Measurements from ENCODE around the gene DLGAP3. TPM values are rescaled to one million over a fixed set of nuclear protein-coding genes. Genes with fewer than 3 reads are reported as not detected.
"Not testable (repeated sequence)": the region's sequence is repeated elsewhere in the genome, so short reads cannot be mapped to it uniquely, and the experiment has no call there.

DLGAP3 gene
- total RNA-seq (2014; rRNA removed; shearing (Covaris generic)): 0.81 and 0.89 TPM in 2 replicates

DNA sequence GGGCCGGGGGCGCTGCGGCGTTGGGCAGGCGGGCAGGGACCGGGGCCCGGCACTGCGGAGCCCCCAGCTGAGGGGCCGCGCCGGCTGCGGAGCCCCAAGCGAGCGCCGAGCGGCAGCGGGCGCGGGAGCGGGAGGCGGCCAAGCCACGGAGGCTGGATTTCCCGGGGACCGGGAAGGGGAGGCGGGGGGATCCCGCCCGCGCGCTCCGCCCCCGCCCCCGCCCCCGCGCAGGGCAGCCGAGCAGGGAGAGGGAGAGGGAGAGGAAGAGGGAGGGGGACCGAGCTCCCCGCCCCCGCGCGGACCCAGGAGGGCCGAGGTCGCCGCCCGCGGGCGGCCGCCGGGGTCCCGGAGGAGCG, at the start of gene DLGAP3:
Gene DLGAP3, minus strand, starts transcription at position 154 of the 356 bp plus-strand sequence. CDS start 24,267 bp downstream, outside the sequence.
- Histone ChIP-seq H3K27me3 (peaks cover 14% of the 10 kb centered on the region), H3K36me3 (no peaks in the 10 kb centered on the region), H3K4me3 (peak within 1 kb of the TSS; percentile 62), H3K9me3 (replicated peaks) (no peaks in the 10 kb centered on the region), H3K4me1 (no peaks in the 10 kb centered on the region), H3K27ac (no peak within 1 kb of the TSS)
- peak; percentile 43 to 63 for DNase-seq

GRCh38 chr1:34978921-34979320, 49.5 kb upstream of the DLGAP3 start:
- peak; percentile 93 to 97 for DNase-seq
- peak overlapping the region; percentile 76 for H3K27ac ChIP-seq
- peaks cover 32% of the 10 kb centered on the region for H3K4me1 ChIP-seq
- H3K36me3 ChIP-seq: no peaks in the 10 kb centered on the region; the same call in 1 of the 2 replicates
- H3K27me3 ChIP-seq: no peaks in the 10 kb centered on the region
- no peaks in the 10 kb centered on the region for H3K9me3 ChIP-seq (replicated peaks)
- H3K4me3 ChIP-seq: peak overlapping the region; percentile 16

- Histone ChIP-seq H3K27me3 (no peaks in the 10 kb centered on the region), H3K36me3 (no peaks in the 10 kb centered on the region; the same call in 1 of the 2 replicates), H3K9me3 (replicated peaks) (no peaks in the 10 kb centered on the region), H3K27ac (peak overlapping the region; percentile 76), H3K4me3 (no peak overlapping the region), H3K4me1 (peaks cover 22% of the 10 kb centered on the region)
- no peak for DNase-seq
Observed at GRCh38 chr1:34977858-34978257, 48.4 kb upstream of the DLGAP3 start.

GRCh38 chr1:34977210-34977471, 47.7 kb upstream of the DLGAP3 start:
- Histone ChIP-seq H3K36me3 (no peaks in the 10 kb centered on the region; the same call in 1 of the 2 replicates), H3K4me1 (peaks cover 18% of the 10 kb centered on the region), H3K4me3 (no peak overlapping the region), H3K9me3 (replicated peaks) (no peaks in the 10 kb centered on the region), H3K27me3 (no peaks in the 10 kb centered on the region), H3K27ac (no peak overlapping the region)
- DNase-seq: no peak

GRCh38 chr1:34976384-34977209, 47.1 kb upstream of the DLGAP3 start:
- no peaks in the 10 kb centered on the region for H3K27me3 ChIP-seq
- H3K4me1 ChIP-seq: peaks cover 16% of the 10 kb centered on the region
- no peaks in the 10 kb centered on the region for H3K9me3 ChIP-seq (replicated peaks)
- no peak overlapping the region for H3K27ac ChIP-seq
- no peak overlapping the region for H3K4me3 ChIP-seq
- H3K36me3 ChIP-seq: no peaks in the 10 kb centered on the region; the same call in 1 of the 2 replicates
- no peak for DNase-seq

GRCh38 chr1:34975771-34976170, 46.3 kb upstream of the DLGAP3 start:
- Histone ChIP-seq H3K36me3 (no peaks in the 10 kb centered on the region), H3K27ac (no peak overlapping the region), H3K4me1 (peaks cover 16% of the 10 kb centered on the region), H3K4me3 (no peak overlapping the region), H3K9me3 (replicated peaks) (no peaks in the 10 kb centered on the region), H3K27me3 (no peaks in the 10 kb centered on the region)
- no peak for DNase-seq

- Histone ChIP-seq H3K4me3 (no peak overlapping the region), H3K9me3 (replicated peaks) (no peaks in the 10 kb centered on the region), H3K27me3 (no peaks in the 10 kb centered on the region), H3K27ac (no peak overlapping the region), H3K36me3 (no peaks in the 10 kb centered on the region), H3K4me1 (peaks cover 16% of the 10 kb centered on the region)
- DNase-seq: no peak
Observed at GRCh38 chr1:34975338-34975737, 45.9 kb upstream of the DLGAP3 start.

- Histone ChIP-seq H3K27ac (no peak overlapping the region), H3K36me3 (no peaks in the 10 kb centered on the region), H3K27me3 (no peaks in the 10 kb centered on the region), H3K9me3 (replicated peaks) (no peaks in the 10 kb centered on the region), H3K4me3 (no peak overlapping the region), H3K4me1 (peaks cover 15% of the 10 kb centered on the region)
- no peak for DNase-seq
Observed at GRCh38 chr1:34974626-34975025, 45.2 kb upstream of the DLGAP3 start.

- Histone ChIP-seq H3K27me3 (no peaks in the 10 kb centered on the region), H3K9me3 (replicated peaks) (no peaks in the 10 kb centered on the region; the same call in 1 of the 2 replicates), H3K36me3 (no peaks in the 10 kb centered on the region), H3K4me3 (no peak overlapping the region), H3K27ac (no peak overlapping the region), H3K4me1 (peaks cover 4% of the 10 kb centered on the region)
- DNase-seq: no peak
Observed at GRCh38 chr1:34973326-34973725, 43.9 kb upstream of the DLGAP3 start.

DNA sequence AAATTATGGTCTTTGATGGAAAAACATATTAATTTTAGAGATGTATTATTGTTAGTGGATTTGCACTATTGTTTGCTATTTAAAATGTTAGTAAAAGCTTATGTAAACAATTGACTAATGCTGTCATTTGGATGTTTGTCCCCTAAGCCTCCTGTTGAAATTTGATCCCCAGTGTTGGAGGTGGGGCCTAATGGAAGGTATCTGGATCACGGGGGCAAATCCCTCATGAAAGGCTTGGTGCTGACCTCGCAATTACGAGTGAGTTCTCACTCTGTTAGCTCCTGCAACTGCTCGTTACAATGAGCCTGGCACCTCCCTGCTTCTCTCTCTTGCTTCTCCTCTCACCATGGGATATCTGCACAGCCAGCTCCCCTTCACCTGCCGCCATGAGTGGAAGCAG, 41.4 kb upstream of the DLGAP3 start:
- Histone ChIP-seq H3K9me3 (replicated peaks) (no peaks in the 10 kb centered on the region; the same call in 1 of the 2 replicates), H3K4me1 (no peaks in the 10 kb centered on the region), H3K27ac (no peak overlapping the region), H3K4me3 (no peak overlapping the region), H3K36me3 (no peaks in the 10 kb centered on the region), H3K27me3 (no peaks in the 10 kb centered on the region)
- DNase-seq: peak in 1 of 2 experiments; percentile 24

- no peak for DNase-seq
- H3K27me3 ChIP-seq: no peaks in the 10 kb centered on the region
- no peaks in the 10 kb centered on the region for H3K36me3 ChIP-seq
Observed at GRCh38 chr1:34970220-34970735, 40.8 kb upstream of the DLGAP3 start.

DNA sequence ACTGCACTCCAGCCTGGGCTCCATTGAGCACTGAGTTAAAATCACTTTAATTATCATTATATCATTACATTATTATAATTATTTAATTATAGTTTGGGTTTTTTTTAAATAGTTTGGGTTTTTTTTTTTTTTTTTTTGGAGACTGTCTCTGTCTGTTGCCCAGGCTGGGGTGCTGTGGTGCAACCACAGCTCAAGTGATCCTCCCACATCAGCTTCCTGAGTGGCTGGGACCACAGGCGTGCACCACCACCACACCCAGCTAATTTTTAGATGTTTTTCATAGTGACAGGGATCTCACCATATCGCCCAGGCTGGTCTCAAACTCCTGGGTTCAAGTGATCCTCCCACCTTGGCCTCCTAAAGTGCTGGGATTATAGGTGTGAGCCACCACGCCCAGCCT, 38.8 kb upstream of the DLGAP3 start:
- not testable (repeated sequence) for H3K27me3 ChIP-seq; H3K4me1 ChIP-seq; H3K27ac ChIP-seq; H3K9me3 ChIP-seq (replicated peaks); DNase-seq; H3K4me3 ChIP-seq; H3K36me3 ChIP-seq

More at GRCh38 chr1:34970220-34970735, 40.8 kb upstream of the DLGAP3 start:
- no peaks in the 10 kb centered on the region; the same call in 1 of the 2 replicates for H3K9me3 ChIP-seq (replicated peaks)
- no peak overlapping the region for H3K4me3 ChIP-seq
- no peak overlapping the region for H3K27ac ChIP-seq
- H3K4me1 ChIP-seq: no peaks in the 10 kb centered on the region

DNA sequence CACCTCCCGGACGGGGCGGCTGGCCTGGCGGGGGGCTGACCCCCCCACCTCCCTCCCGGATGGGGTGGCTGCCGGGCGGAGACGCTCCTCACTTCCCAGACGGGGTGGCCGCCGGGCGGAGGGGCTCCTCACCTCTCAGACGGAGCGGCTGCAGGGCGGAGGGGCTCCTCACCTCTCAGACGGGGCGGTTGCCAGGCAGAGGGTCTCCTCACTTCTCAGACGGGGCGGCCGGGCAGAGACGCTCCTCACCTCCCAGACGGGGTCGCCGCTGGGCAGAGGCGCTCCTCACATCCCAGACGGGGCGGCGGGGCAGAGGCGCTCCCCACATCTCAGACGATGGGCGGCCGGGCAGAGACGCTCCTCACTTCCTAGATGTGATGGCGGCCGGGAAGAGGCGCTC, 38.2 kb upstream of the DLGAP3 start:
- not testable (repeated sequence) for H3K4me1 ChIP-seq; H3K4me3 ChIP-seq; H3K36me3 ChIP-seq; DNase-seq; H3K27me3 ChIP-seq; H3K9me3 ChIP-seq (replicated peaks); H3K27ac ChIP-seq

GRCh38 chr1:34965597-34965996, 36.1 kb upstream of the DLGAP3 start:
- Histone ChIP-seq H3K27me3 (no peaks in the 10 kb centered on the region), H3K9me3 (replicated peaks) (no peaks in the 10 kb centered on the region; the same call in 1 of the 2 replicates), H3K27ac (no peak overlapping the region), H3K4me3 (no peak overlapping the region), H3K4me1 (no peaks in the 10 kb centered on the region), H3K36me3 (no peaks in the 10 kb centered on the region)
- DNase-seq: no peak

DNA sequence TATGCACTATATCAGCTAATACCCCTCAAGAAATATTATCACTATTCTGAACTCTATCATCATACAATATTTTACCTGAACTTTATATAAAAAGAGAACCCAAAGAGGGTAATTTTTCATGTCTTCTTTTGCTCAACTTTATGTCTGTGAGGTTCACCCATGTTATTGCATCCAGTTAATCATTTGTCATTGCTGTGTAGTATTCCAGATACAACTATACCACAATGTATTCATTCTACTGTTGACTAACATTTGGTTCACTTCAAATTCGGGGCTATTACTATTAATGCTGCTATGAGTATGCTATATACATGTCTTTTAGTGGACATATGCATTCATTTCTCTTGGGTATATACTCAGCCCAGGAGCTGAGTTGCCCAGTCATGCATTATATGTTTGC, 21.0 kb upstream of the DLGAP3 start:
- 0 out of 2 replicates have a peak, but pooled peaks cover 3% of the 10 kb centered on the region for H3K27me3 ChIP-seq
- DNase-seq: no peak
- peaks cover 5% of the 10 kb centered on the region; the same call in 1 of the 2 replicates for H3K9me3 ChIP-seq (replicated peaks)

GRCh38 chr1:34948739-34949138, 19.3 kb upstream of the DLGAP3 start:
- H3K4me3 ChIP-seq; H3K4me1 ChIP-seq; H3K36me3 ChIP-seq; H3K27me3 ChIP-seq; H3K9me3 ChIP-seq (replicated peaks); DNase-seq; H3K27ac ChIP-seq: not testable (repeated sequence)

More for the DNA sequence above, 21.0 kb upstream of the DLGAP3 start:
- Histone ChIP-seq H3K27ac (no peak overlapping the region), H3K4me3 (no peak overlapping the region), H3K36me3 (no peaks in the 10 kb centered on the region), H3K4me1 (no peaks in the 10 kb centered on the region)
